Mesodermal cell (in vitro differentiated cells): ENCODE data around the gene GPC5.

Experiments used
- H3K27ac ChIP-seq: 2 replicates; pipeline ENCODE4 v1.7.0; 2013; ENCODE audit warnings: mild to moderate bottlenecking, low read depth, low read length, moderate library complexity; ENCODE audit not compliant: severe bottlenecking
- H3K36me3 ChIP-seq: 2 replicates; pipeline ENCODE4 v1.7.1; 2013; ENCODE audit warnings: mild to moderate bottlenecking, low read length, moderate library complexity; ENCODE audit not compliant: control insufficient read depth, insufficient read depth
- H3K4me1 ChIP-seq: one replicate; pipeline ENCODE4 v1.7.1; 2013; ENCODE audit warnings: mild to moderate bottlenecking, low read length; ENCODE audit not compliant: insufficient read depth, control insufficient read depth, poor library complexity, severe bottlenecking
- H3K4me3 ChIP-seq: 2 replicates; pipeline ENCODE4 v1.7.0; 2013; ENCODE audit warnings: low read length, control low read depth, mild to moderate bottlenecking; ENCODE audit not compliant: insufficient read depth, poor library complexity, severe bottlenecking; ENCODE audit errors: extremely low read depth
- H3K9me3 ChIP-seq: 2 replicates; pipeline ENCODE4 v1.7.1; 2013; ENCODE audit warnings: mild to moderate bottlenecking, low read length, moderate library complexity; ENCODE audit not compliant: control insufficient read depth
- WGBS, 2 experiments: methylation state at CpG; one replicate each; pipeline ENCODE4 v1.1.5; 2013; ENCODE audit warnings: missing lambda C conversion rate in 2 of 2; ENCODE audit not compliant: insufficient coverage in 2 of 2; 5-methylcytosine and 5-hydroxymethylcytosine counted together

Gene GPC5

GRCh38 chr13:91710733-91711132 lies 312.3 kb downstream of the GPC5 start:
- no peaks in the 10 kb centered on the region for H3K36me3 ChIP-seq
- 86% methylated on average over 1 of the region's 3 CpGs; no CpG with 5 or more reads in 1 of the 2 experiments for WGBS, 2 experiments

DNA sequence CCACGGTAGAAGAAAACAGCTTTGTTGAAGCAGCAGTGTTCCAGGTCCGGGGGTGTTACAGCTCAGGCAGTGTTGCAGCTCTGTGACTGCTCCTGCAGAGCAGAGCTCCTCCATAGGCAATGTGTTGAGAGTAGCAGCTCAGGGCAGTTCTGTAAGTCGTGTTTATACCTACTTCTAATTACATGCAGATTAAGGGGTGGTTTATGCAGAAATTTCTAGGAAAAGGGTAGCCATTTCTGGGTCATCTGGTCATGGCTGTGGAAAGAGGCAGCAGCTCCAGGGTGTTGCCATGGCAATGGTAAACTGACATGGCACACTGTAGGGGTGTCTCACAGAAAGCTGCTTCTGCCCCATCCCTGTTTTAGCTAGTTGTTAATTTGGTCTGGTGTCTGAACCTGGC lies 316.4 kb downstream of the GPC5 start:
- Histone ChIP-seq H3K4me1 (no peaks in the 10 kb centered on the region), H3K4me3 (no peak overlapping the region), H3K36me3 (no peaks in the 10 kb centered on the region), H3K27ac (no peak overlapping the region), H3K9me3 (no peaks in the 10 kb centered on the region)
- WGBS, 2 experiments, result 60 to 72% methylated on average over 1 to 2 of the region's 3 CpGs

More at GRCh38 chr13:91710733-91711132, 312.3 kb downstream of the GPC5 start:
- H3K4me3 ChIP-seq, result no peak overlapping the region
- no peaks in the 10 kb centered on the region for H3K4me1 ChIP-seq
- no peak overlapping the region for H3K27ac ChIP-seq
- H3K9me3 ChIP-seq, result no peaks in the 10 kb centered on the region

GRCh38 chr13:91716436-91717065 lies 318.1 kb downstream of the GPC5 start:
- WGBS, 2 experiments, result 83 to 86% methylated on average over 1 to 4 of the region's 7 CpGs
- H3K4me1 ChIP-seq, result no peaks in the 10 kb centered on the region
- no peaks in the 10 kb centered on the region for H3K9me3 ChIP-seq
- no peak overlapping the region for H3K4me3 ChIP-seq
- H3K36me3 ChIP-seq, result no peaks in the 10 kb centered on the region
- H3K27ac ChIP-seq, result no peak overlapping the region

DNA sequence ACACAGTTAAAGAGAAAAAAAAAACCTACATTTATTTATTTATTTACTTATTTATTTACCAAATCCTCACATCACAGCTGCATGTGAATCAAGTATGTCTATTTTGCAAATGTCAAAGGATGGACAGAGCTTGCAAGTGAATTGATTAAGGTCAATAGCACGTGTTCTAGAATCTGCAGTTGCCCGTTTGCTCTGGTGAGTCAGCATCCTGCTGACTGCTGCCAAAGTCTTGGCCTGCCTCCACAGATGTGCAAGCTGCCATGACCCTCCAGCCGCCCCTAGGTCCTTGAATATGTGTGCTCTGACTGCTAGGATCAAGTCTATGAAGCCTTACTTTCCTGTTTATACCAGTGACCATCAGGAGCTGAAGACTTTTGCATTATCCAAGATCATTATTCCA lies 320.6 kb downstream of the GPC5 start:
- Histone ChIP-seq H3K36me3 (no peaks in the 10 kb centered on the region), H3K27ac (no peak overlapping the region), H3K4me1 (no peaks in the 10 kb centered on the region), H3K9me3 (no peaks in the 10 kb centered on the region), H3K4me3 (no peak overlapping the region)
- WGBS, 2 experiments, result 57 to 58% methylated on average over 3 of the region's 3 CpGs

- Histone ChIP-seq H3K36me3 (no peaks in the 10 kb centered on the region), H3K4me3 (no peak overlapping the region), H3K4me1 (no peaks in the 10 kb centered on the region), H3K9me3 (no peaks in the 10 kb centered on the region), H3K27ac (no peak overlapping the region)
- WGBS, 2 experiments, result 90 to 100% methylated on average over 3 of the region's 3 CpGs
Observed at GRCh38 chr13:91721413-91721812, 323.0 kb downstream of the GPC5 start.

GRCh38 chr13:91722267-91722884 lies 324.0 kb downstream of the GPC5 start:
- Histone ChIP-seq H3K4me3 (no peak overlapping the region), H3K9me3 (no peaks in the 10 kb centered on the region), H3K27ac (no peak overlapping the region), H3K36me3 (no peaks in the 10 kb centered on the region), H3K4me1 (no peaks in the 10 kb centered on the region)
- WGBS, 2 experiments, result 100% methylated on average over 1 of the region's 4 CpGs; no CpG with 5 or more reads in 1 of the 2 experiments

- no peaks in the 10 kb centered on the region for H3K9me3 ChIP-seq
- H3K4me3 ChIP-seq, result no peak overlapping the region
- H3K27ac ChIP-seq, result no peak overlapping the region
- H3K36me3 ChIP-seq, result no peaks in the 10 kb centered on the region
- WGBS, 2 experiments, result 90 to 95% methylated on average over 3 of the region's 3 CpGs
- H3K4me1 ChIP-seq, result no peaks in the 10 kb centered on the region
Observed at GRCh38 chr13:91724591-91724990, 326.2 kb downstream of the GPC5 start.

GRCh38 chr13:91725646-91726045 lies 327.2 kb downstream of the GPC5 start:
- Histone ChIP-seq H3K27ac (no peak overlapping the region), H3K4me3 (no peak overlapping the region), H3K9me3 (no peaks in the 10 kb centered on the region), H3K4me1 (no peaks in the 10 kb centered on the region), H3K36me3 (no peaks in the 10 kb centered on the region)
- WGBS, 2 experiments, result 80 to 94% methylated on average over 2 of the region's 4 CpGs

GRCh38 chr13:91726671-91727070 lies 328.2 kb downstream of the GPC5 start:
- 88% methylated on average over 4 of the region's 6 CpGs for WGBS, 2 experiments
- H3K27ac ChIP-seq, result no peak overlapping the region
- no peak overlapping the region for H3K4me3 ChIP-seq
- H3K4me1 ChIP-seq, result no peaks in the 10 kb centered on the region
- H3K9me3 ChIP-seq, result no peaks in the 10 kb centered on the region
- no peaks in the 10 kb centered on the region for H3K36me3 ChIP-seq

DNA sequence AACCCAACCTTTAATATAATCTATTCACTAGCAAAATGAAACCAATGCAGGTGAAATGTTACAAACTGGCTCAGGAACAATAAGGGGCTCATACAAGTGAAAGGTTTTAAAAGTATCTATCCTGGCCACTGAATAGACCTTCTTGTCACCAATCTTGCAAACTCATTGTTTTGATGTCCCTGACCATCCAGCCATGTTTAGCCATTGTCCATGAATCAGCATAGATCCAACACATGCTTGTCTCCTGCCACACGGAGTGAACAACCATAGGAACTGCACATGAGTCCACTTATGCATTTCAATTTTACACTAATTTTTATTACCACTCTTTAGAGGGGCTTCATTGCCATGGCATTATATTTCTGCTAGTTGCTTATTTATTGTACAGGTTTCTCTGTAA lies 331.4 kb downstream of the GPC5 start:
- Histone ChIP-seq H3K27ac (no peak overlapping the region), H3K4me3 (no peak overlapping the region), H3K4me1 (no peaks in the 10 kb centered on the region), H3K9me3 (no peaks in the 10 kb centered on the region), H3K36me3 (no peaks in the 10 kb centered on the region)
- 67 to 100% methylated on average over 1 of the region's 1 CpG for WGBS, 2 experiments

- no peaks in the 10 kb centered on the region for H3K36me3 ChIP-seq
- H3K27ac ChIP-seq, result no peak overlapping the region
- no peaks in the 10 kb centered on the region for H3K9me3 ChIP-seq
- H3K4me1 ChIP-seq, result no peaks in the 10 kb centered on the region
- 100% methylated on average over 1 of the region's 2 CpGs; no CpG with 5 or more reads in 1 of the 2 experiments for WGBS, 2 experiments
- H3K4me3 ChIP-seq, result no peak overlapping the region
Observed at GRCh38 chr13:91739751-91740150, 341.3 kb downstream of the GPC5 start.
